NB4 (cell line): Measurements from ENCODE around the gene COMMD8.

Experiments
- DNase-seq: peaks from one replicate; pipeline ENCODE4 v3.0.0; 2010; ENCODE audit warnings: low read depth
- H3K4me3 ChIP-seq: one replicate; pipeline ENCODE4 v1.5.1; 2011; ENCODE audit warnings: mild to moderate bottlenecking, low read depth, low read length, moderate library complexity
- CTCF ChIP-seq: IDR thresholded peaks from one replicate; pipeline ENCODE4 v1.5.1; 2012; ENCODE audit warnings: low read depth, low read length
- MAX ChIP-seq: IDR thresholded peaks from 2 replicates; pipeline ENCODE4 v1.6.1; 2011; ENCODE audit warnings: low read depth, low read length
- MYC ChIP-seq: IDR thresholded peaks from 2 replicates; pipeline ENCODE4 v1.6.1; 2011; ENCODE audit warnings: low read depth, low read length
- POLR2A ChIP-seq: IDR thresholded peaks from 2 replicates; pipeline ENCODE4 v1.6.1; 2011; ENCODE audit warnings: mild to moderate bottlenecking; ENCODE audit not compliant: insufficient read length; ENCODE audit errors: extremely low read depth

COMMD8 gene

GRCh38 chr4:47499700-47500099, 36.2 kb upstream of the COMMD8 start:
- DNase-seq = no peak
- TF ChIP-seq MYC (no peak), POLR2A (no peak), MAX (no peak), CTCF (no peak)
- H3K4me3 ChIP-seq = no peak overlapping the region

- H3K4me3 ChIP-seq = no peak overlapping the region
- TF ChIP-seq CTCF = no peak
- TF ChIP-seq POLR2A = no peak
- TF ChIP-seq MAX = no peak
- TF ChIP-seq MYC = no peak
- no peak for DNase-seq
These were observed 35.4 kb upstream of the COMMD8 start for GRCh38 chr4:47498899-47499298.

- no peak overlapping the region for H3K4me3 ChIP-seq
- no peak for TF ChIP-seq POLR2A
- no peak for TF ChIP-seq MYC
- no peak for TF ChIP-seq MAX
- TF ChIP-seq CTCF = no peak
- no peak for DNase-seq
These were observed 30.6 kb upstream of the COMMD8 start for GRCh38 chr4:47494124-47494430.

GRCh38 chr4:47493238-47494123, 30.0 kb upstream of the COMMD8 start:
- no peak overlapping the region for H3K4me3 ChIP-seq
- no peak for DNase-seq
- TF ChIP-seq MYC = no peak
- TF ChIP-seq CTCF = no peak
- TF ChIP-seq MAX = no peak
- no peak for TF ChIP-seq POLR2A

- TF ChIP-seq POLR2A (no peak), MAX (no peak), MYC (no peak), CTCF (peak; percentile 54)
- peak; percentile 48 for DNase-seq
- no peak overlapping the region for H3K4me3 ChIP-seq
These were observed 27.0 kb upstream of the COMMD8 start for GRCh38 chr4:47490550-47490949.
